Testis (tissue), 2 donors: ENCODE measurements around the gene MPO.

ENCODE experiments used
- POLR2A ChIP-seq: fragments of 450-650 bp; IDR thresholded peaks from one replicate; pipeline ENCODE4 v1.6.1; 2017; ENCODE audit warnings: antibody characterized with exemption, mild to moderate bottlenecking, moderate library complexity
- TF ChIP-seq, protein P1 (sequence below), 3 experiments: fragments of 450-650 bp in 2 of 3; fragments of 200-600 bp in 1 of 3; sonication (generic) in 1 of 3; IDR thresholded peaks; one replicate each; pipeline ENCODE4 v1.5.1; 2016 to 2019; ENCODE audit warnings: antibody characterized with exemption in 3 of 3, mild to moderate bottlenecking in 2 of 3, moderate library complexity in 1 of 3

GRCh38 chr17:58246104-58246740 is 34.5 kb downstream of the MPO start:
- no peak for TF ChIP-seq POLR2A
- TF ChIP-seq, protein P1, sequence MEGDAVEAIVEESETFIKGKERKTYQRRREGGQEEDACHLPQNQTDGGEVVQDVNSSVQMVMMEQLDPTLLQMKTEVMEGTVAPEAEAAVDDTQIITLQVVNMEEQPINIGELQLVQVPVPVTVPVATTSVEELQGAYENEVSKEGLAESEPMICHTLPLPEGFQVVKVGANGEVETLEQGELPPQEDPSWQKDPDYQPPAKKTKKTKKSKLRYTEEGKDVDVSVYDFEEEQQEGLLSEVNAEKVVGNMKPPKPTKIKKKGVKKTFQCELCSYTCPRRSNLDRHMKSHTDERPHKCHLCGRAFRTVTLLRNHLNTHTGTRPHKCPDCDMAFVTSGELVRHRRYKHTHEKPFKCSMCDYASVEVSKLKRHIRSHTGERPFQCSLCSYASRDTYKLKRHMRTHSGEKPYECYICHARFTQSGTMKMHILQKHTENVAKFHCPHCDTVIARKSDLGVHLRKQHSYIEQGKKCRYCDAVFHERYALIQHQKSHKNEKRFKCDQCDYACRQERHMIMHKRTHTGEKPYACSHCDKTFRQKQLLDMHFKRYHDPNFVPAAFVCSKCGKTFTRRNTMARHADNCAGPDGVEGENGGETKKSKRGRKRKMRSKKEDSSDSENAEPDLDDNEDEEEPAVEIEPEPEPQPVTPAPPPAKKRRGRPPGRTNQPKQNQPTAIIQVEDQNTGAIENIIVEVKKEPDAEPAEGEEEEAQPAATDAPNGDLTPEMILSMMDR (IDR thresholded peaks at IDR 0.05) = no peak
